HG03025 (cell line): ENCODE data around the gene MSANTD2.

Source experiments
- ATAC-seq: cut with Tn5 transposase; IDR thresholded peaks from one replicate; pipeline ENCODE4 v1.9.1; 2021; ENCODE audit warnings: mild to moderate bottlenecking, moderate library complexity; ENCODE audit not compliant: unreplicated experiment, low FRiP score

The MSANTD2 gene

GRCh38 chr11:124756033-124756752 is 44.0 kb downstream of the MSANTD2 start:
- ATAC-seq = no peak

- ATAC-seq = no peak
Observed at GRCh38 chr11:124754710-124755109, 45.5 kb downstream of the MSANTD2 start.

GRCh38 chr11:124754309-124754708 is 45.9 kb downstream of the MSANTD2 start:
- no peak for ATAC-seq

GRCh38 chr11:124753624-124754023 is 46.6 kb downstream of the MSANTD2 start:
- ATAC-seq = no peak

- ATAC-seq = no peak
Observed at GRCh38 chr11:124753205-124753604, 47.0 kb downstream of the MSANTD2 start.

GRCh38 chr11:124752471-124753102 is 47.6 kb downstream of the MSANTD2 start:
- no peak for ATAC-seq

GRCh38 chr11:124751741-124752470 is 48.3 kb downstream of the MSANTD2 start, which contains the start of gene VSIG2:
Gene VSIG2, minus strand, starts transcription at chr11:124752255. Its CDS starts 118 bp downstream, at chr11:124752137.
- no peak for ATAC-seq

- no peak for ATAC-seq
Observed at GRCh38 chr11:124751391-124751740, 48.8 kb downstream of the MSANTD2 start.

- no peak for ATAC-seq
Observed at GRCh38 chr11:124749912-124750311, 50.3 kb downstream of the MSANTD2 start.

DNA sequence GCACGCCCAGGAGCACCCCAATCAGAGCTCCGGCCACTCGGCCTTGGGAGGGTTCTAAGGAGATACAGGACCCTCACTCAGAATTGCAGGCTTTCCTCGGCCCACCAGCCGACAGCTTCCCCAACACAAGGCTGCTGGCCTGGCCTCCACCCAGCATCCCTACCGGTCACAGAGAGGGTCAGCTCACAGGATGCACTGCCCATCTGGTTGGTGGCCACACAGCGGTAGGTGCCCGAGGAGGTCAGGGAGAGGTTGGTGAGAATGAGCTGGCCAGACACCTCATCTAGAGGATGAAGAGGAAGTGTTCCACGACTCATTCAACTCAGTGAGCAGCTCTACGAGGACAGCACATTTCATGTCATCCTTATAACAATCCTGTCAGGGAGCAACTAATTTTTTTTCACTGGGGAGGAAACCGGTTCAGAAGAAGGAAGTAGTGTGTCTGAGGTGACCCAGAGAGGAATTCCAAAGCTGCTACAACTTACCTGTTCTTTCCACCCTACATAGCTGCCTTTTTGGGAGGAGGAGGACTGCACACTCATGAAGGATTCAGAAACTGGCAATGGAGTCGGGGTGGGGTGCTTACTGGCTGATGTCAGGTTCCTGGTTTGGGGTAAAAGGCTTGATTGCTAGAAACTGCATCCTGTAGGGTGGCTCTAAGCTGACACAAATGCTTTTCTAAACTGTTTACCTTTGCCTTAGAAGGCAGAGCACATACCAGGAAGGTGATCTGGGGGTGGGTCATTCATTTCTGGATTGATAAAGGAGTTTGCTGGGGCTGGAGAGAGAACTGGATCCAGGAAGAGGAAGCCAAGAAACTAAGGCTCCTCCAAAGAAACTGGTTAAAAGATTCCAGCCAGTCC is 51.5 kb downstream of the MSANTD2 start:
- ATAC-seq = no peak

DNA sequence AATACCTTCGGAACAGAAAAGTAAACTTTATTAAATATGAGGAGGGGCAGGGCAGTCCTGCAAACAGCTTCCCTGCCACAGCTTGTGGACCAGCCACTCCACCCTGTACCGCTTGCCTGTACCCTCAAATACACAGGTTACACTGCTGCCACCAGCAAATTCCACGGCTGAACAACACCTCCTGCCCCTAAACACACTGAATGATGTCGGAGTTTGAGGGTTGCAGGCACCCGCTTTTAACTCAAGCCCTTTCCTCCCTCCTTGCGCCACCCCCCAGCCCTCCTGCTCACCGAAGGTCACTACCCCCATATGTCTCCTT is 52.1 kb downstream of the MSANTD2 start:
- no peak for ATAC-seq

DNA sequence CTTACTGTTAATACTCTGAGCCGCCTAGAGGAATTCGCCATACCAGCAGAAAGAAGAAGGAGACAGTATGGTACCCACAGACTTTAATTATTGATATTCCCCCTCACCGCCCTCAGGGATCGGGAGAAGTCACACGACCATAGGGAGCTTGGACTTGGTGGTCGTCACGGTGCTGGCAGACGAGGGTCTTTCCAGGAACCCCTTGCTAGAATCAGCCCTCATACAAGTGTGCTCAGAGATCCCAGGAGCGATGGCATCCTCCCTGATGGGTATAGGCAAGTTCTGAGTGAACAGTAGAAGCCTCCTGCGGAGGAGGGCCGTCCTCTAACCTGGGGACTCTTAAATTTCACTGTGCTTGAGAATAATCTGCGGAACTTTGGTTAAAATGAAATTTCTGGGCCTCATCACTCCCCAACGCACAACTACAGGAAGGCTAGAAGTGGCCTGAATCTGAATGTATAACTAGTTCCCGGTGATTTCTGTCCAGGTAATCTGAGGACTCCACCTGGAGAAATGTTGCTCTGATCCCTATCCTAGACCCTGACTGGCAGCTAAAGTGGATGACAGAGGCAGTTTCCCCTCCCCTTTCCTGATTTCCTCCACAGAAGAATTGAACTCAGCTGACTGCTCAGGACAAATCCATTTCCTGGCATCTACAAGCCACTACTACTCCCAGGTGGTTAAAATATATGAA is 52.7 kb downstream of the MSANTD2 start:
- ATAC-seq = no peak

- peak; percentile 93 for ATAC-seq
Observed at GRCh38 chr11:124746621-124747243, 53.5 kb downstream of the MSANTD2 start.

DNA sequence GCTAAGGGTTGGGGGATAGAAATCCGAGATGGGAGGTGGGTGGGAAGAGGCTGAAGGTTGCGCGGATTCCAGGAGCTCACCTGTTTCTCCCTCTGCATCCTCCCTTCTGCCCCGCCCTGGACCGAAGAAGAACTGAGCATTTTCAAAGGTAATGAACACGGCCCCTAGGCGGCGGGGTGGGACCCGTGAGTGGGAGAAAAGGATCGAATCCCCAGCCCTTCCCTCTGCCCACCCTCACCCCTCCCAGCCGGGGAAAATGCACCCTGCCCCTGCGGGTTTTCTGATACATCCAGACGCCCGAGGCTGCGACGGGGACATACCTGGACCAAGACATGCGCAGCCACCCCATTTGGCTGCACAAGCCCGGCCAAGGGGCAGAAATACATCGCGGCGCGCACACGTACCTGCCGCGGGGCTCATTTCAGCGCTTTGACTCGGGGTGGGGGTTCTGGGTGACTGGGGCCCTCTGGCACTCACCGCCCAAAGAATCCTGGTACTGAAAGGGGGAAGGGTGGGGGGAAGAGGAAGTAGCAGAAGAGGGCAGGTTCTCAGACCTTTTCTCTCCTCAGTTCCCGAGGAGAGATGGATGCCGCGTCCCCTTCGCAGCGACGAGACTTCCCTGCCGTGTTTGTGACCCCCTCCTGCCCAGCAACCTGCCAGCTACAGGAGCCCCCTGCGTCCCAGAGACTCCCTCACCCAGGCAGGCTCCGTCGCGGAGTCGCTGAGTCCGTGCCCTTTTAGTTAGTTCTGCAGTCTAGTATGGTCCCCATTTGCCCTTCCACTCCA is 54.2 kb downstream of the MSANTD2 start:
- no peak for ATAC-seq

GRCh38 chr11:124745270-124745834 is 54.9 kb downstream of the MSANTD2 start:
- ATAC-seq = no peak

DNA sequence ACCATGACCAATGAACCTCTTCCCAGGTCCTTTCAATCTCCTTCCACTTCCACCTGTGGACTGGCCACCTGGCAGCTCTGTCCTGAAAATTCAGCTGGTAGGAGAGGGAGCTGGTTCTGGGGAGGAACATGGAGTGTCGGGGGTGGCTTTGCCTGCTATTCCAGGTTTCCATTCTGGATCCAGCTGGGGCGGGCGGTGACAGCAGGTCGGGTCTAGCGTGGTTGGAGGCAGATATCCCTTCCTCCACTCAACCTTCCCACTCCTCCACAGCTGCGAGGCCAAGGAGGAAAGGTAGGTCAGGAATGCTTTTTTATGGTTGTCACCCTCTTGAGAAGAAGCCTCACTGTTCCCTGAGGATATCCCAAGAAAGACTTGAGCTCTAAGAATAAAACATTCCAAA is 57.2 kb downstream of the MSANTD2 start:
- no peak for ATAC-seq

- ATAC-seq = no peak
Observed at GRCh38 chr11:124742555-124742954, 57.7 kb downstream of the MSANTD2 start.

- ATAC-seq = peak; percentile 36
Observed at GRCh38 chr11:124740277-124740882, 59.8 kb downstream of the MSANTD2 start.
